GM23338 (cell line): ENCODE data around the gene CALY. TPM values are rescaled to one million over a fixed set of nuclear protein-coding genes. Genes with fewer than 3 reads are reported as not detected.

Experiments used
- ATAC-seq: fragments of 200-7000 bp; cut with Tn5 transposase; 3 replicates; pipeline ENCODE4 v1.9.1; 2020
- DNase-seq: peaks from one replicate; pipeline ENCODE4 v3.0.0-alpha.2; 2015; ENCODE audit warnings: low spot score
- H2AFZ ChIP-seq: fragments of 200-600 bp; sonication (generic); 2 replicates; pipeline ENCODE4 v1.8.0; 2016; ENCODE audit warnings: antibody characterized with exemption, mild to moderate bottlenecking, moderate library complexity
- H3F3A ChIP-seq: fragments of 200-600 bp; sonication (generic); replicated peaks from 2 replicates; pipeline ENCODE4 v1.8.0; 2017; ENCODE audit warnings: antibody characterized with exemption, mixed run types, low read depth
- H3K27ac ChIP-seq: fragments of 200-600 bp; sonication (generic); 2 replicates; pipeline ENCODE4 v1.6.1; 2016; ENCODE audit warnings: low read depth
- H3K27me3 ChIP-seq: fragments of 200-600 bp; sonication (generic); 2 replicates; pipeline ENCODE4 v1.8.0; 2016; ENCODE audit warnings: mild to moderate bottlenecking, mixed run types, moderate library complexity; ENCODE audit not compliant: insufficient read depth
- H3K36me3 ChIP-seq: fragments of 200-600 bp; sonication (generic); 2 replicates; pipeline ENCODE4 v1.8.0; 2016; ENCODE audit warnings: mild to moderate bottlenecking; ENCODE audit not compliant: insufficient read depth
- H3K4me1 ChIP-seq: fragments of 200-600 bp; sonication (generic); 2 replicates; pipeline ENCODE4 v1.8.0; 2016; ENCODE audit warnings: mild to moderate bottlenecking, moderate library complexity; ENCODE audit not compliant: insufficient read depth
- H3K4me2 ChIP-seq: fragments of 200-600 bp; sonication (generic); 2 replicates; pipeline ENCODE4 v1.7.1; 2017; ENCODE audit warnings: mixed run types
- H3K4me3 ChIP-seq: fragments of 200-600 bp; sonication (generic); 2 replicates; pipeline ENCODE4 v1.6.1; 2016; ENCODE audit warnings: mixed run types
- H3K79me2 ChIP-seq: fragments of 200-600 bp; sonication (generic); replicated peaks from 2 replicates; pipeline ENCODE4 v1.8.0; 2017; ENCODE audit warnings: mild to moderate bottlenecking; ENCODE audit not compliant: insufficient read depth
- H3K9me2 ChIP-seq: fragments of 200-600 bp; sonication (generic); 2 replicates; pipeline ENCODE4 v1.8.0; 2017; ENCODE audit not compliant: insufficient read depth
- H4K20me1 ChIP-seq: fragments of 200-600 bp; sonication (generic); replicated peaks from 2 replicates; pipeline ENCODE4 v1.8.0; 2017; ENCODE audit warnings: mild to moderate bottlenecking; ENCODE audit not compliant: insufficient read depth
- H3K27ac Mint-ChIP-seq: 2 replicates; pipeline ENCODE4 v1.8.0; 2020; ENCODE audit warnings: inconsistent platforms, mild to moderate bottlenecking, moderate library complexity, mixed read lengths
- H3K27me3 Mint-ChIP-seq: 3 replicates; pipeline ENCODE4 v1.8.0; 2022; ENCODE audit warnings: low read depth, mild to moderate bottlenecking, moderate library complexity, mixed read lengths, inconsistent platforms; ENCODE audit not compliant: insufficient read depth, poor library complexity
- H3K36me3 Mint-ChIP-seq: 3 replicates; pipeline ENCODE4 v1.8.0; 2021; ENCODE audit warnings: low read depth, mild to moderate bottlenecking, inconsistent platforms, moderate library complexity, mixed read lengths
- H3K4me1 Mint-ChIP-seq: 3 replicates; pipeline ENCODE4 v1.8.0; 2020; ENCODE audit warnings: mild to moderate bottlenecking, inconsistent platforms, mixed read lengths
- H3K4me3 Mint-ChIP-seq: 3 replicates; pipeline ENCODE4 v1.8.0; 2021; ENCODE audit warnings: moderate library complexity, mild to moderate bottlenecking, inconsistent platforms, mixed read lengths
- H3K9me3 Mint-ChIP-seq: 3 replicates; pipeline ENCODE4 v1.8.0; 2020; ENCODE audit warnings: moderate library complexity, mild to moderate bottlenecking, inconsistent platforms, mixed read lengths
- CREB1 ChIP-seq: fragments of 250-450 bp; sonication (Bioruptor Pico); IDR thresholded peaks from 2 replicates; pipeline ENCODE4 v1.5.0; 2020; ENCODE audit warnings: low read depth, mild to moderate bottlenecking, moderate library complexity
- ETS1 ChIP-seq: IDR thresholded peaks from 2 replicates; pipeline ENCODE4 v1.6.1; 2016; ENCODE audit warnings: antibody characterized with exemption
- EZH2 ChIP-seq: fragments of 200-600 bp; sonication (generic); IDR thresholded peaks from one replicate; pipeline ENCODE4 v1.8.0; 2017; ENCODE audit warnings: antibody characterized with exemption, mild to moderate bottlenecking, low read depth; ENCODE audit not compliant: unreplicated experiment
- EZH2phosphoT487 ChIP-seq: fragments of 200-600 bp; sonication (generic); IDR thresholded peaks from one replicate; pipeline ENCODE4 v1.8.1; 2018; ENCODE audit warnings: antibody characterized with exemption; ENCODE audit not compliant: unreplicated experiment
- JUNB ChIP-seq: IDR thresholded peaks from one replicate; pipeline ENCODE4 v1.6.1; 2016; ENCODE audit warnings: antibody characterized with exemption; ENCODE audit not compliant: unreplicated experiment
- NANOG ChIP-seq: IDR thresholded peaks from 2 replicates; pipeline ENCODE4 v1.6.1; 2016; ENCODE audit warnings: antibody characterized with exemption, borderline replicate concordance
- POLR2AphosphoS5 ChIP-seq: IDR thresholded peaks from 2 replicates; pipeline ENCODE4 v1.6.1; 2016; ENCODE audit warnings: antibody characterized with exemption, low read depth
- REST ChIP-seq: IDR thresholded peaks from one replicate; pipeline ENCODE4 v1.6.1; 2018; ENCODE audit warnings: antibody characterized with exemption; ENCODE audit not compliant: unreplicated experiment
- ZNF114 ChIP-seq: fragments of 250-450 bp; sonication (Bioruptor Pico); IDR thresholded peaks from 2 replicates; pipeline ENCODE4 v1.5.0; 2020; ENCODE audit warnings: mild to moderate bottlenecking, moderate library complexity
- ZNF331 ChIP-seq: fragments of 250-450 bp; sonication (Bioruptor Pico); IDR thresholded peaks from 2 replicates; pipeline ENCODE4 v1.5.0; 2020; ENCODE audit warnings: low read depth, mild to moderate bottlenecking, moderate library complexity
- polyA plus RNA-seq: library from polyadenylated mRNA; unstranded; fragments of >200 nt; fragmentation: Nextera tagmentation; extraction: Ambion mirVana; gene quantifications from 2 replicates; pipeline ENCODE4 v1.2.1, GENCODE V29; 2016
- total RNA-seq: library from RNA; depleted of rRNA; stranded (reverse); fragments of >200 nt; shearing (Covaris generic); gene quantifications from 2 replicates; pipeline ENCODE4 v1.2.3, GENCODE V29; 2014
- TF ChIP-seq, protein P1 (sequence below), 2 experiments: fragments of 200-600 bp in 1 of 2; sonication (generic) in 1 of 2; conservative IDR thresholded peaks; 2 replicates each; pipeline versions ENCODE4 v1.5.1 to v1.6.1; 2016 to 2017; ENCODE audit warnings: antibody characterized with exemption in 2 of 2, low read depth in 2 of 2, mild to moderate bottlenecking in 2 of 2, moderate library complexity in 1 of 2

The CALY gene
- total and polyA plus RNA-seq, 2 experiments from 2014 or later: 1.0 to 8.0 TPM

- H3K36me3 Mint-ChIP-seq: peaks cover 54% of the 10 kb centered on the region
Observed at GRCh38 chr10:133283931-133284330, 52.8 kb downstream of the CALY start.

GRCh38 chr10:133282846-133283390, 53.8 kb downstream of the CALY start:
- Histone ChIP-seq H3K4me2 (no peak overlapping the region), H3K79me2 (no peaks in the 10 kb centered on the region), H3K9me2 (no peaks in the 10 kb centered on the region), H3F3A (0 out of 2 replicates have a peak, but pooled peaks cover 6% of the 10 kb centered on the region), H4K20me1 (no peaks in the 10 kb centered on the region; the same call in 1 of the 2 replicates), H3K4me3 (no peak overlapping the region), H3K27me3 (no peaks in the 10 kb centered on the region), H3K4me1 (no peaks in the 10 kb centered on the region), H3K27ac (no peak overlapping the region), H2AFZ (no peak overlapping the region), H3K36me3 (peaks cover 19% of the 10 kb centered on the region; the same call in 1 of the 2 replicates)
- peaks cover 50% of the 10 kb centered on the region for H3K36me3 Mint-ChIP-seq
- ATAC-seq: no peak
- H3K27me3 Mint-ChIP-seq: peaks cover 6% of the 10 kb centered on the region
- H3K9me3 Mint-ChIP-seq: no peaks in the 10 kb centered on the region
- H3K4me1 Mint-ChIP-seq: no peaks in the 10 kb centered on the region
- no peak for DNase-seq
- no peak overlapping the region for H3K4me3 Mint-ChIP-seq
- H3K27ac Mint-ChIP-seq: no peak overlapping the region
- TF ChIP-seq NANOG: no peak
- TF ChIP-seq ETS1: no peak
- TF ChIP-seq EZH2: no peak
- TF ChIP-seq CREB1: no peak
- TF ChIP-seq EZH2phosphoT487: no peak
- no peak for TF ChIP-seq ZNF114 (CRISPR knock-in tag)
- no peak for TF ChIP-seq REST
- no peak for TF ChIP-seq JUNB
- TF ChIP-seq, protein P1, sequence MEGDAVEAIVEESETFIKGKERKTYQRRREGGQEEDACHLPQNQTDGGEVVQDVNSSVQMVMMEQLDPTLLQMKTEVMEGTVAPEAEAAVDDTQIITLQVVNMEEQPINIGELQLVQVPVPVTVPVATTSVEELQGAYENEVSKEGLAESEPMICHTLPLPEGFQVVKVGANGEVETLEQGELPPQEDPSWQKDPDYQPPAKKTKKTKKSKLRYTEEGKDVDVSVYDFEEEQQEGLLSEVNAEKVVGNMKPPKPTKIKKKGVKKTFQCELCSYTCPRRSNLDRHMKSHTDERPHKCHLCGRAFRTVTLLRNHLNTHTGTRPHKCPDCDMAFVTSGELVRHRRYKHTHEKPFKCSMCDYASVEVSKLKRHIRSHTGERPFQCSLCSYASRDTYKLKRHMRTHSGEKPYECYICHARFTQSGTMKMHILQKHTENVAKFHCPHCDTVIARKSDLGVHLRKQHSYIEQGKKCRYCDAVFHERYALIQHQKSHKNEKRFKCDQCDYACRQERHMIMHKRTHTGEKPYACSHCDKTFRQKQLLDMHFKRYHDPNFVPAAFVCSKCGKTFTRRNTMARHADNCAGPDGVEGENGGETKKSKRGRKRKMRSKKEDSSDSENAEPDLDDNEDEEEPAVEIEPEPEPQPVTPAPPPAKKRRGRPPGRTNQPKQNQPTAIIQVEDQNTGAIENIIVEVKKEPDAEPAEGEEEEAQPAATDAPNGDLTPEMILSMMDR (conservative IDR thresholded peaks at IDR 0.05; ENCODE audit: low read depth in 2 of 2): no peak
- TF ChIP-seq POLR2AphosphoS5: no peak

More at GRCh38 chr10:133283931-133284330, 52.8 kb downstream of the CALY start:
- H3K36me3 ChIP-seq: peaks cover 19% of the 10 kb centered on the region; the same call in 1 of the 2 replicates
- H3K27ac Mint-ChIP-seq: no peak overlapping the region
- H3F3A ChIP-seq: 0 out of 2 replicates have a peak, but pooled peaks cover 6% of the 10 kb centered on the region
- H4K20me1 ChIP-seq: no peaks in the 10 kb centered on the region; the same call in 1 of the 2 replicates
- no peak for ATAC-seq
- H3K27ac ChIP-seq: no peak overlapping the region
- H3K4me3 ChIP-seq: no peak overlapping the region
- TF ChIP-seq ZNF331 (CRISPR knock-in tag) (no peak), CREB1 (no peak), ETS1 (no peak), POLR2AphosphoS5 (no peak), ZNF114 (CRISPR knock-in tag) (no peak)
- H3K27me3 Mint-ChIP-seq: peaks cover 6% of the 10 kb centered on the region
- no peaks in the 10 kb centered on the region for H3K4me1 Mint-ChIP-seq
- no peaks in the 10 kb centered on the region for H3K4me1 ChIP-seq
- H3K9me3 Mint-ChIP-seq: no peaks in the 10 kb centered on the region
- no peaks in the 10 kb centered on the region for H3K9me2 ChIP-seq
- H3K27me3 ChIP-seq: no peaks in the 10 kb centered on the region
- no peaks in the 10 kb centered on the region for H3K79me2 ChIP-seq
- no peak overlapping the region for H3K4me3 Mint-ChIP-seq
- H2AFZ ChIP-seq: no peak overlapping the region
- H3K4me2 ChIP-seq: no peak overlapping the region
- no peak for DNase-seq
